Esophagus muscularis mucosa (tissue), 4 donors: ENCODE data around the gene FGF10. TPM values are rescaled to one million over a fixed set of nuclear protein-coding genes. Genes with fewer than 3 reads are reported as not detected.

Experiments used
- DNase-seq: peaks from one replicate; pipeline ENCODE4 v3.0.0-alpha.2; 2017; ENCODE audit errors: extremely low spot score
- H3K27ac ChIP-seq, 4 donors: fragments of 200-600 bp; sonication (generic); replicated peaks in 1 of 4; 1 replicate in 3 of 4; 2 replicates in 1 of 4; pipeline ENCODE4 v1.5.1; 2016 to 2019; ENCODE audit warnings: mild to moderate bottlenecking in 1 of 4
- H3K27me3 ChIP-seq, 4 donors: fragments of 200-600 bp; sonication (generic); one replicate each; pipeline versions ENCODE4 v1.5.1 to v1.6.0; 2016 to 2019
- H3K36me3 ChIP-seq, 4 donors: fragments of 200-600 bp; sonication (generic); one replicate each; pipeline ENCODE4 v1.5.1; 2016 to 2019
- H3K4me1 ChIP-seq, 4 donors: fragments of 200-600 bp; sonication (generic); one replicate each; pipeline ENCODE4 v1.5.1; 2016 to 2019
- H3K4me3 ChIP-seq, 4 donors: fragments of 200-600 bp; sonication (generic); 1 replicate in 2 of 4; 2 replicates in 2 of 4; pipeline ENCODE4 v1.5.1; 2016 to 2019; ENCODE audit warnings: mild to moderate bottlenecking in 4 of 4, moderate library complexity in 1 of 4
- H3K9me3 ChIP-seq, 4 donors: fragments of 200-600 bp; sonication (generic); 1 replicate in 3 of 4; 2 replicates in 1 of 4; pipeline ENCODE4 v1.5.1; 2016 to 2019
- CTCF ChIP-seq, 3 experiments: fragments of 200-600 bp in 2 of 3; fragments of 450-650 bp in 1 of 3; sonication (generic) in 2 of 3; IDR thresholded peaks; one replicate each; pipeline ENCODE4 v1.5.1; 2017 to 2019; ENCODE audit warnings: antibody characterized with exemption in 3 of 3, mild to moderate bottlenecking in 2 of 3, moderate library complexity in 1 of 3
- EP300 ChIP-seq: sonication (generic); formaldehyde crosslinking; IDR thresholded peaks from one replicate; pipeline ENCODE4 v1.6.1; 2017; ENCODE audit warnings: antibody characterized with exemption
- POLR2A ChIP-seq: fragments of 450-650 bp; IDR thresholded peaks from one replicate; pipeline ENCODE4 v1.6.1; 2017; ENCODE audit warnings: antibody characterized with exemption, moderate library complexity, mild to moderate bottlenecking, low read depth
- POLR2AphosphoS5 ChIP-seq, 2 donors: sonication (generic); formaldehyde crosslinking; IDR thresholded peaks; one replicate each; pipeline ENCODE4 v1.6.1; 2017; ENCODE audit warnings: antibody characterized with exemption in 2 of 2
- WGBS: methylation state at CpG from one replicate; pipeline ENCODE4 v1.1.5; 2018; 5-methylcytosine and 5-hydroxymethylcytosine counted together
- intact Hi-C: fragments of 100-400 bp; cut with DNase I; formaldehyde crosslinking; loops from one replicate; pipeline ENCODE4 v1.15.1; 2023
- total RNA-seq, 4 donors: library from RNA; depleted of rRNA; stranded (reverse); fragments of >200 nt; gene quantifications; one replicate each; pipeline versions ENCODE4 v1.1.0 to v1.2.1, GENCODE V29; 2016

Gene FGF10
- total RNA-seq, 4 donors from 2014 or later, result 3.7 to 10.4 (median 5.0) TPM

GRCh38 chr5:44318883-44319282 is 70.3 kb downstream of the FGF10 start:
- H3K4me3 ChIP-seq, result no peak overlapping the region
- WGBS, result 87% methylated on average over 2 of the region's 2 CpGs
- no peak overlapping the region for H3K27ac ChIP-seq
- H3K27me3 ChIP-seq, result no peaks in the 10 kb centered on the region
- intact Hi-C loops, result no loop called here
- no peaks in the 10 kb centered on the region for H3K36me3 ChIP-seq
- no peak for DNase-seq
- no peaks in the 10 kb centered on the region for H3K9me3 ChIP-seq
- H3K4me1 ChIP-seq, result no peaks in the 10 kb centered on the region
- no peak for TF ChIP-seq POLR2AphosphoS5 (IDR thresholded peaks at IDR 0.05)
- TF ChIP-seq POLR2A, result no peak
- no peak for TF ChIP-seq EP300
- TF ChIP-seq CTCF (IDR thresholded peaks at IDR 0.05), result no peak

- intact Hi-C loops, result no loop called here
- H3K4me1 ChIP-seq, result no peaks in the 10 kb centered on the region
- WGBS, result 36% methylated on average over 1 of the region's 1 CpG
- TF ChIP-seq EP300 (no peak), CTCF (IDR thresholded peaks at IDR 0.05) (no peak), POLR2A (no peak), POLR2AphosphoS5 (IDR thresholded peaks at IDR 0.05) (no peak)
- no peak for DNase-seq
- no peaks in the 10 kb centered on the region for H3K36me3 ChIP-seq
- no peaks in the 10 kb centered on the region for H3K27me3 ChIP-seq
- H3K9me3 ChIP-seq, result no peaks in the 10 kb centered on the region
- H3K4me3 ChIP-seq, result no peak overlapping the region
- H3K27ac ChIP-seq, result no peak overlapping the region
These were observed 76.8 kb downstream of the FGF10 start for GRCh38 chr5:44312374-44312773.

GRCh38 chr5:44300551-44300950 is 88.7 kb downstream of the FGF10 start:
- DNase-seq, result no peak
- 86% methylated on average over 1 of the region's 1 CpG for WGBS
- intact Hi-C loops, result no loop called here

GRCh38 chr5:44299394-44299793 is 89.8 kb downstream of the FGF10 start:
- WGBS, result 80% methylated on average over 4 of the region's 4 CpGs
- intact Hi-C loops, result no loop called here
- no peaks in the 10 kb centered on the region for H3K4me1 ChIP-seq

More at GRCh38 chr5:44300551-44300950, 88.7 kb downstream of the FGF10 start:
- no peaks in the 10 kb centered on the region for H3K27me3 ChIP-seq
- no peak overlapping the region for H3K4me3 ChIP-seq
- H3K36me3 ChIP-seq, result no peaks in the 10 kb centered on the region
- TF ChIP-seq POLR2AphosphoS5 (IDR thresholded peaks at IDR 0.05), result no peak
- TF ChIP-seq POLR2A, result no peak
- TF ChIP-seq EP300, result no peak
- no peak for TF ChIP-seq CTCF (IDR thresholded peaks at IDR 0.05)
- no peak overlapping the region for H3K27ac ChIP-seq
- no peaks in the 10 kb centered on the region for H3K9me3 ChIP-seq
- H3K4me1 ChIP-seq, result no peaks in the 10 kb centered on the region

More at GRCh38 chr5:44299394-44299793, 89.8 kb downstream of the FGF10 start:
- no peaks in the 10 kb centered on the region for H3K27me3 ChIP-seq
- H3K27ac ChIP-seq, result no peak overlapping the region
- TF ChIP-seq POLR2A (no peak), POLR2AphosphoS5 (IDR thresholded peaks at IDR 0.05) (no peak), CTCF (IDR thresholded peaks at IDR 0.05) (no peak), EP300 (no peak)
- H3K36me3 ChIP-seq, result no peaks in the 10 kb centered on the region
- H3K4me3 ChIP-seq, result no peak overlapping the region
- DNase-seq, result no peak
- no peaks in the 10 kb centered on the region for H3K9me3 ChIP-seq
